Measurements from ENCODE around the gene LTBP1. TPM values are rescaled to one million over a fixed set of nuclear protein-coding genes. Genes with fewer than 3 reads are reported as not detected.

The LTBP1 gene
- total and polyA plus RNA-seq, 2 of the 13 experiments (the other 11 are each of a cell fraction or from before 2014, with no cell fraction given), result 0.12 to 0.22 TPM

GRCh38 chr2:32946314-32947075 lies at the start of gene LTBP1 (continued):
- TF ChIP-seq AGO2 (optimal IDR thresholded peaks at IDR 0.05; ENCODE audit: low read depth, low read length) (no peak), ZNF619 (CRISPR knock-in tag; IDR thresholded peaks at IDR 0.05) (no peak), ZNF792 (CRISPR knock-in tag; IDR thresholded peaks at IDR 0.05) (peak; percentile 76; the same call in 1 of the 2 replicates), ZNF552 (CRISPR knock-in tag; IDR thresholded peaks at IDR 0.05; ENCODE audit: borderline replicate concordance) (no peak), ZNF879 (CRISPR knock-in tag; IDR thresholded peaks at IDR 0.05) (no peak), PATZ1 (CRISPR knock-in tag; IDR thresholded peaks at IDR 0.05) (peak; percentile 45; the same call in 1 of the 2 replicates), RARA (CRISPR knock-in tag; IDR thresholded peaks at IDR 0.05) (no peak), E2F5 (CRISPR knock-in tag; conservative IDR thresholded peaks at IDR 0.05) (no peak), MYPOP (CRISPR knock-in tag; IDR thresholded peaks at IDR 0.05) (no peak), ZNF343 (CRISPR knock-in tag; IDR thresholded peaks at IDR 0.05) (no peak), ZNF883 (CRISPR knock-in tag; IDR thresholded peaks at IDR 0.05; ENCODE audit: not compliant biosample characterization) (peak; percentile 49), KLF6 (CRISPR knock-in tag; IDR thresholded peaks at IDR 0.05) (no peak), SNRNP70 (IDR thresholded peaks at IDR 0.05; ENCODE audit: low read depth, low read length) (no peak), ZEB1 (IDR thresholded peaks at IDR 0.05; ENCODE audit: insufficient replicate concordance, low read depth) (no peak), ZNF557 (CRISPR knock-in tag; IDR thresholded peaks at IDR 0.05) (no peak), MLX (CRISPR knock-in tag; IDR thresholded peaks at IDR 0.05) (no peak), ESRRA (CRISPR knock-in tag; IDR thresholded peaks at IDR 0.05; ENCODE audit: low read depth) (no peak), PRDM4 (CRISPR knock-in tag; IDR thresholded peaks at IDR 0.05; ENCODE audit: borderline replicate concordance) (no peak), ZGPAT (CRISPR knock-in tag; IDR thresholded peaks at IDR 0.05) (0 out of 2 replicates have a peak, but pooled peaks have one; percentile 31), NCOA1 (CRISPR knock-in tag; IDR thresholded peaks at IDR 0.05) (no peak), ZNF580 (CRISPR knock-in tag; IDR thresholded peaks at IDR 0.05; ENCODE audit: borderline replicate concordance, low read depth) (no peak)

Data from HepG2 (cell line).